GM19324 (cell line): Measurements from ENCODE around the gene KCNQ2.

Experiments used
- ATAC-seq: cut with Tn5 transposase; IDR thresholded peaks from one replicate; pipeline ENCODE4 v1.9.1; 2021; ENCODE audit warnings: mild to moderate bottlenecking, moderate library complexity; ENCODE audit not compliant: unreplicated experiment, low FRiP score

Gene KCNQ2

GRCh38 chr20:63473555-63474449 is 1.3 kb upstream of the KCNQ2 start:
- ATAC-seq: no peak

DNA sequence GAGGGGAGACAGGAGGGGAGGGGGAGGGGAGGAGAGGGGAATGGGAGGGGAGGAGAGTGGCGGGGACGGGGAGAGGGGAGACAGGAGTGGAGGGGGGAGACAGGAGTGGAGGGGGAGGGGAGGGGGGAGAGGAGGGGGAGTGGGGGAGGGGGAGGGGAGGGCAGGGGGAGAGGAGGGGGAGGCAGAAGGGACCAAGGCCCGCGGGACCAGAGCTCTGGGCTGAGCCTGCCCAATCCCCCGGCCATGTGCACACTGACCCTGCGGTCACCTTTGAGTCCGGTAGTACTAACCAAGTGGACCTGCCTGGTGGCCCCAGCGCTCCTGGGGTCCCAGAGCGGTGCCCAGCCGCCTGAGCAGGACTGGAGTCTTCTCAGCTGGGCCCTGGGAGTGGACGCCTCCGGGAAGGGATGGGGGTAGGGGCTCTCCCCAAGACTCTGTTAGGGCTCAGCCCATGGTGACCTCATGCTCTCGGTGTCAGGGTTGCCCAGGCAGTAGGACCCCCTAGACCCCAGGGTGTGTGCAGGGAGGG is 471 bp upstream of the KCNQ2 start:
- ATAC-seq: no peak

DNA sequence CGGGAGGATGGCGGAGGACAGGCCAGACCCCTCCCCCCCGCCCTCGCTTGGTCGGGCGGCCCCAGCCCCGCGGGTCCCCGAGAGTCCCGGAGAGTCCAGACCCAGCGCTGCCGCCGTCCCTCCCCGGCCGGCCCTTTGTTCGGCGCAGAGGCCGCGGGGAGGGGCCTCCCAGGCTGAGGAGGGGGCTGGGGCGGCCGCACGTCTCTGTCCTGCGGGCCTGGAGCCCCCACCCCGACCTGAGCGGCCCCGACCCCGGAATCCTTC is 806 bp downstream of the KCNQ2 start:
- ATAC-seq: no peak

DNA sequence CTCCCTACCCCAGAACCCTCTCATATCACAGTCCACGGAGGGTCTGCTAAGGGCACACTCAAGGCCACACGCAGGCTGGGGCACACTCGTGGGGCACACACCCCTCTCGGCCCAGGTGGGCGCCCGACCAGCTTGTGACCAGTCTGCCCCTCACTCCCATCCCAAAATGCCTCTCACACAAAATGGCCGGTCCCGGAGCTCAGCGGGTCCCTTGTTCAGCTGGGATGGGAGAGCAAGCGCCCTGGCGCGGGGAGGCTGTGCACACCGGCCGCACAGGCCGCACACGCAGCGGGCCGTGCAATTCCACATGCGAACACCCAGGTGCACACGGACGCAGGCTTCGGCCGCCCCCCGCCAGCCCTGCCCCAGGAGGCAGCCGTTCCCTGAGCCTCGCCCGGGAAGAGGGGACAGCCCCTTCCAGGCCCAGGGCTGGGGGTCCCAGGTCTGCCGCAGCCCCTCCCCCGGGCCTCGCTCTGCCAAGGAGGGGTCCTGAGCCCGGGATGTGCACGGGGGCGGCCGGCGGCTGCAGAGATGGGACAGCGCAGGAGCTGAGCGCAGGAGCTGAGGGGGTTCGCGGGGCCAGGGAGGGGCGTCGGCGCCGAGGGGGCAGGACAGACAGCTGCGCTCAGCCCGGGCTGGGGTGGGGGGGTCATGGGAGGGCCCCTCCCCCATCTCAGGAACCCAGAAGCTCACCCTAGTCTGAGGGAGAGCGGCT is 1.3 kb downstream of the KCNQ2 start:
- no peak for ATAC-seq

DNA sequence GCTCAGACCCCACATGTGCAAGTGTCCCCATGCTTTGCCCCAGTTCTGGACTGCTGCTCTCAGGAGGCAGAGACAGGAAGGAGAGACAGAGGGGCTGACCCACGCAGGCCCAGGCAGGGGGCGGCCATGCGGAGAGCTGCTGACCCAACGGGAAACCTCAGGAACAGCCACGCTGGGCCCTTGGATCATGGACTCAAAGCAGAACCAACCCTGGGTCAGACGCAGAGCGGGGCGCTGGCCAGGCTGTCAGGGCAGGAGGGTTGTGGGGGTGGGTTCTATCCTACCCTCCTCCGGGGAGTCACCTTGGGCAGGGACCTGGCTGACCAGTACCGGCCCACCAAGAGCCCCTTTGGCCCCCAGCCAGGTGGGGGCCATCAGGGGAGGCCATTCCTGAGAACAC is 2.0 kb downstream of the KCNQ2 start:
- no peak for ATAC-seq

GRCh38 chr20:63469713-63470101 is 2.7 kb downstream of the KCNQ2 start:
- no peak for ATAC-seq

- ATAC-seq: no peak
These were observed 3.3 kb downstream of the KCNQ2 start for GRCh38 chr20:63469019-63469712.

GRCh38 chr20:63468421-63468820 is 4.0 kb downstream of the KCNQ2 start:
- ATAC-seq: no peak

- no peak for ATAC-seq
These were observed 5.0 kb downstream of the KCNQ2 start for GRCh38 chr20:63467294-63468083.

DNA sequence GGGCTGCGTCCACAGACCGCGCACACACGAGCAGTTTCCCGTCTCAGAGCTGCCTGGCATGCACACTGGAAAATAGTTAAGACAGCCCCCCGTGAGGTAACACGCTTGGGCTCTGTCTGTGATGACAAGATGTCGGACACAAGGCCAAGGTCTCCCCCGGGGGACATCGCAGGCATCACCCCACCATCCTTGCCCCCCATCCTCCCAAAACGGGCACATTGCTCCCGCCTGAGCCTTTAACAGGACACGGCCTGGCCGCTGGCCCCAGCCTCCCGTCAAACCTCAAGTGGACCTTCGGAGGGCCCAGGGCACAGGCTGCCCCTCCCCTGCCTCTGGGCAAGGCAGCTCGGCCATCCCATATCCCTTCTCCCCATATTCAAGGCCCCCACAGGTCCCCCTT is 5.6 kb downstream of the KCNQ2 start:
- ATAC-seq: no peak

- no peak for ATAC-seq
These were observed 6.1 kb downstream of the KCNQ2 start for GRCh38 chr20:63466250-63466825.

DNA sequence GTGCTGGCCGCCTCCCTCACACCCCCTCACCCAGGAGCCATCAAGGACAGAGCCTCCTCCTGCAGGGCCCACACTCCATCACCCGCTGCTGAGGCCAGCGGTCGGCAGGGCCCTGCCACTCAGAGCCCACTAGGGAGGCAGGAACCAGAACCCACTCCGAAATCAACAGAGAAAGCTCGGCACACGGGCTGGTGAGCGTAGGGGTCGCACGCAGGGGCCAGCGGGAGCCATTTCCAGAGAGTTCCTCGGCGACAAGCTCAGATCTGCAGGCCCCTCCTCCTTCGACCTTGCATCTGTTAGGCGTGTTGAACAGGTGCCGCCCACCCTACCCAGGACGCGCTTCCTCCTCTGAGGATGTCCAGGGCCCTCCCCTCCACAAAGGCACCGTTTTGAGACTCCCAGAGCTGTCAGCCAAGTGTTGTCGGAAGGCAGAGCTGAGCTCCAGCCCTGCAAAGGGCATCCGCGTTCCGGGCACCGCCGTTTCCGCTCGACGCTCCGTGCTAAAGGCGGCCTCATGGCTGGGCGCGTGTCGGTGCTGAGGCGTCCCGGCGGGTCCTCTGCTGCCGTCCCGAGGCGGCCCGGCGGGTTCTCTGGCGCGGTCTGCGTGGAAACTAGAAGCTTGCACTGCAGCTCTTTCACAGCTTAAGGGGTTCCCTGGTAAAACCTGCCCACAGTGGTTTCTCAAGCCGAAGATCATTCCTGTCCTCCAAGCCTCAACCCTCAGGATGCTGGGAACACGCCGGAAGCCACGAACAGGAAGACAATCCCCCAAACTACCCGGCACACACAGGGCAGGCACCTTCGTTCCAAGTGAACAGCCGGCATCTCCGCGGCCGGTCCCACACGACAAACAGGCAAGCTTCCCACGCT is 6.8 kb downstream of the KCNQ2 start:
- ATAC-seq: no peak

GRCh38 chr20:63464289-63464635 is 8.2 kb downstream of the KCNQ2 start:
- no peak for ATAC-seq

DNA sequence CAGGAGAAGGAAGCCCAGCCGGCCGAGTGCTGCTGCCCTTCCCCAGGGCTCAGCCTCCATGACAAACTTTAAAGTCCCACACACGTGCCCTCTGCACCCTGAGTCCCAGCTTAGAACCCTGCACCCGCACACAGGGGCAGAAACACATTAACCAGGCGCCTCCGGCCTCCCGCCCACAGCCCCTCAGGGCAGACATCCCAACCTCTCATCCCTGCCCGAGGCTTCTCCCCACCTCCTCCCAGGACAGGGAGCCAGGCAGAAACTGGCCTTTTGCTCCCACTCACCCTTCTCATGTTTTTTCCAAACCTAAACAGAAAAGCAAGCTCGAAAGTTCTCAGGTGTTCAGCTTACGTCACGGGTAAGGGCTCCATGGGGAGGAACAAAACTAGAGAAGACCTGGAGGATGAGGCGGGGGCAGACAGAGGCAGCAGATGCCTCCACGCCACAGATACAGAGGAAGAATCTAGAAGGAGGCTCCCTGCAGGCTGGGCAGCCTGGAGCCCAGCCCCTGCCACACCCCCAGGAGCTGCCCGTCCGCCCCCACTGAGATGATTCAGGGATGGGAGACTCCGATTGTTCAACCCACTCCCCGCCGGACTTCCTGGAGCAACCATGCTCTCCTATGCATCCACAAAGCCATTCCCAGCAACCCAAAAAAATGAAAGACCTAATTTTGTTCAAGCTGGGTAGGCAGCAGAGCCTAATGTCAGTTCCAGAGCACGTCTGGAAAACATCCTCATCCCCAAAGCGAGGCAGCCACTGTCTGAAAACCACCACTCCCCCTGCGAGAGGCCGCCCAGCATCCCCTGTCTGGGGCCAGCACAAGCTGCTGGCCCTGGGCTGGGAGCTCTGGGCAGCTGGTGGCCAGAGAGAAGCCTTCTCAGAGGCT is 8.8 kb downstream of the KCNQ2 start:
- no peak for ATAC-seq

GRCh38 chr20:63462244-63462643 is 10.2 kb downstream of the KCNQ2 start:
- no peak for ATAC-seq

DNA sequence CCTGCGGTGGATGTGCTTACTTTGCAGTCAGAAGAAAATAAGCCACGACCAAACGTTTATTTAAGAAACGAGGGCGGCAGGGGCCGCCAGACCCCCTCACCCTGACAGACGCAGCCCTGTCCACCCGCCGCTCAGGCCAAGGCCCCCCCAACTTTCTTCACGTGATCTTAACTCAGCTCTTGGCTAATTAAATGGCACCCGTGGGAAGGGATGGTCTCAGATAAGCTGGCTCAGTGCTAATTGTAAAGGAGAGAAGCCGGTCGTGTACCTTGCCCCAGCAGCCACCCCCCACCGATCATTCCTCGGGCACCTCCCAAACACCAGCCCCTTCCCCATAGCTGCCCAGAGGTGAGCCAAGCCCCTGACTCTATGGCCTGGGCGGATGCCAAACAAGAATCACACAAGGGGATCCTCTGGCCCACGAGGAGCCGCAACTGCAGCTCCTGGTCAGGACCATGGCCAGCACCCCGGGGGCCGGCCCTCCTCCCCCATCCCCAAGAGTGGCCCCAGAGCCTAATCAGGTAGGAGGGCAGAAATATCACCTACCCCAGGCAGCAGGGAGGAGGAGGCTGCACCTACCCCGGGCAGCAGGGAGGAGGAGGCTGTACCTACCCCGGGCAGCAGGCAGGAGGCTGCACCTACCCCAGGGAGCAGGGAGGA is 11.2 kb downstream of the KCNQ2 start:
- ATAC-seq: no peak

DNA sequence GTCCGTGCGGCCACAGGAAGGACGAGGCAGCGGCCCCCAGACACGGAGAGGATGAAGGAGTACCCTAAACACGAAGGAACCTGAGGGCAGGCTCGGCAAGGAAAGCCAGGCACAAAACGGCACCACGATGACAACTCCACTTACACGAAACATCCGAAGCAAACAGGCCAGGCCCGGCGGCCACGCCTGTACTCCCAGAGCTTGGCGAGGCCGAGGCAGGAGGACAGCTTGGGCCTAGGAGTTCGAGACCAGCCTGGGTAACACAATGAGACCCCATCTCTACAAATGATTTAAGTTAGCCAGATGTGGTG is 13.4 kb downstream of the KCNQ2 start:
- no peak for ATAC-seq
